Left colon (tissue), 2 donors: ENCODE measurements around the gene HABP4. TPM values are rescaled to one million over a fixed set of nuclear protein-coding genes. Genes with fewer than 3 reads are reported as not detected.

Source experiments
- ATAC-seq: fragments of 200-7000 bp; cut with Tn5 transposase; one replicate; pipeline ENCODE4 v1.9.1; 2020; ENCODE audit warnings: mild to moderate bottlenecking, moderate library complexity
- DNase-seq, 2 donors: peaks; one replicate each; pipeline ENCODE4 v3.0.0-alpha.2; 2020
- intact Hi-C, 2 donors: fragments of 100-400 bp; cut with DNase I in 1 of 2; cut with micrococcal nuclease in 1 of 2; formaldehyde crosslinking; loops; one replicate each; pipeline versions ENCODE4 v1.11.2 to v1.14.0; 2022; cut with DNase I, micrococcal nuclease
- total RNA-seq, 2 donors: library from RNA; stranded (reverse); fragmentation: NEBNext Ultra II Directional; extraction: Animal tissue kit (Norgen Biotek cat#: 25700); gene quantifications; one replicate each; pipeline ENCODE4 v1.2.1, GENCODE V29; 2021
- donor health status: DM: no; HTN: no; CAD: no.
- donor health status: DM: yes; HTN: yes; CAD: no.

Gene HABP4
- total RNA-seq, 2 donors from 2014 or later, result 2.0 to 4.3 TPM

- intact Hi-C loops, result no loop called here
- no peak for ATAC-seq
- no peak for DNase-seq
Measured at GRCh38 chr9:96508227-96508940, 58.4 kb downstream of the HABP4 start.

GRCh38 chr9:96509026-96509425 is 59.1 kb downstream of the HABP4 start:
- intact Hi-C loops, result no loop called here
- no peak for DNase-seq
- ATAC-seq, result no peak

GRCh38 chr9:96509848-96510247 is 59.9 kb downstream of the HABP4 start:
- no peak for ATAC-seq
- intact Hi-C loops, result no loop called here
- DNase-seq, result no peak

GRCh38 chr9:96510258-96510657 is 60.3 kb downstream of the HABP4 start:
- intact Hi-C loops, result no loop called here
- DNase-seq, result no peak
- ATAC-seq, result no peak

GRCh38 chr9:96512240-96512639 is 62.3 kb downstream of the HABP4 start:
- intact Hi-C loops, result no loop called here
- DNase-seq (no peak), ATAC-seq (no peak)

DNA sequence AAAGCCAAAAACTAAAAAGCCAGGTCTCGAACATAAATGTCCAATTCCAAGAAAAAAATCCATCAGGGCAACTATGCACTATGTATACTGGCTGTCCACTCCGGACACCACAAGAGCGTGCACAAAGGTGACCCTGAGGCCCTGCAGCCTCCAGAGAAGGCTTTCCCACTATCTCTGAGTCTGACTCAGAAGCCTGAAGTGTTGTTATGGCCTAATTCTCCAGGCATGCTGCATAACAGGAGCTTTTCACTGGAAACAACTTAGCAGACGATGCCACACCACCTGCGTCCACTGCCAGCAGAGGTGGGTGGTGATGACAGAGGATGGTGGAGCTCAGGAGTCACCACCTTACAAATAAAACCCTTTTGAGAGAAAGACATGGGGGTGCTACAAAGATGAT is 63.7 kb downstream of the HABP4 start:
- ATAC-seq (no peak), DNase-seq (no peak)
- intact Hi-C loops, result no loop called here

DNA sequence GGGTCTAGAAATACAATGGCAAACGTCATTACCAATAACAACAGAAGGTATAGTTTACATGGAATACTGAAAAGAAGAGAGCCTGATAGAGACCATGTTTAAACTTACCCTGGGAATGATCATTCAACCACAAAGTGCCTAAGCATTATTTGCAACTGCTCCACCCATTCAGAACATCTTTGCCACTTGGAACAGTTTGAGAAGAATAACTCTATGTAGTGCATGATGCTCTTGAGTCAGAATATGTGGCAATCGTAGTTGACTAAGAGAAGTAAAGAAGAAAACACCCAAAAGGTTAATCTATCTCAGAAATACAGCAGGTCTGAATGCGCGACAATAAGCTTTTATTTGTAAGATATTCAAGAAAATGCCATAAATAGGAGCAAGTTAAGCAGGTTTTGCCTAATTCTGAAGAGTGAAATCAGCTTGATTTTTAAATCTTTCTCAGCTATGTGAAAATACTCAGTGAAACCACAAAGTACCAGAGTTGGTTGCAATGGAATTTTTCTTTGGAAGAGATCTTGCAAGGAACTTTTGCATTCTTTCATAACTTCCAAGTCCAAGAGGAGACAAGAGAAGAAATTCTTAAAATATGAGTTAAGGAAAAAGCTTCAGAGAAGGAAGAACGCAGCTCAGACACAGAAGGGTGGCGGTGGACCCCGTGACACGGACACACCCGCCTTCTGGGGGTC is 64.3 kb downstream of the HABP4 start:
- intact Hi-C loops, result no loop called here

GRCh38 chr9:96514800-96515158 is 64.8 kb downstream of the HABP4 start:
- intact Hi-C loops, result no loop called here
- no peak for DNase-seq
- no peak for ATAC-seq

More for the DNA sequence above, 64.3 kb downstream of the HABP4 start:
- DNase-seq (no peak), ATAC-seq (no peak)

GRCh38 chr9:96515621-96516470 is 65.9 kb downstream of the HABP4 start:
- intact Hi-C loops, result no loop called here
- ATAC-seq (no peak), DNase-seq (no peak)

- DNase-seq, result no peak
- ATAC-seq, result no peak
- intact Hi-C loops, result no loop called here
Measured at GRCh38 chr9:96519095-96519494, 69.1 kb downstream of the HABP4 start.

- DNase-seq, result no peak
- ATAC-seq, result no peak
- intact Hi-C loops, result no loop called here
Measured at GRCh38 chr9:96519787-96520186, 69.8 kb downstream of the HABP4 start.

DNA sequence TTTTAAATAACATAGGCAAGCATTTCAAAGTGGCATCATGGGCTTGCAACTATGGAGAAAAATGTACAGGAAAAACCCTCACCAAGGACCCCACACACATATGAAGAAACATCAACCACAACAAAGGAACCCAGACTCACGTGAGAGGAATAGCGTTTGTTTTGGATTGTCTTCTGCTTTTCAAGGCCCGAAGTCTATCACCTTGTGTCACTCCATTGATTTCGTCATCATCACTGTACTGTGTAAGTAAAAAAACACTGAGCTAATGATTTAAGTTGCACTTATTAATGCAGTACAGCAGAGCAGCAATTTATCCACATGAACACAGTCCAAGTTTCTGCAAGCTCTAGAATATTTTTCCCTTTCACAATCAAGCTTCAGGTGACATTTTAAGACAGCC is 72.4 kb downstream of the HABP4 start:
- no peak for ATAC-seq
- DNase-seq, result no peak
- intact Hi-C loops, result no loop called here

- ATAC-seq (no peak), DNase-seq (no peak)
- intact Hi-C loops, result no loop called here
Measured at GRCh38 chr9:96523374-96523773, 73.4 kb downstream of the HABP4 start.

DNA sequence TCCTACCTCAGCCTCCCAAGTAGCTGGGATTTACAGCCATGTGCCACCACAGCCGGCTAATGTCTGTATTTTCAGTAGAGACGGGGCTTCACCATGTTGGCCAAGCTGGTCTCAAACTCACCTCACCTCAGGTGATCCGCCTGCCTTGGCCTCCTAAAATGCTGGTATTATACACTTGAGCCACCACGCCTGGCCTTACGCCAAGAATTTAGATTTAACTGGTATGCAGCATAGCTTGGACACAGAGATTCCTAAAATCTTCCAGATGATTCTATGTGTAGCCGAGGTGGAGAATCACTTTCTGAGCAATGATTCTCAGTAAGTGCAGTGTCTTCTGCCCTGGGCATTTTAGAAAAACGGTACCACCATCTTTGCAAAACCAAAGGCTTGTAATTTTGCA is 74.1 kb downstream of the HABP4 start:
- DNase-seq, result no peak
- intact Hi-C loops, result no loop called here
- no peak for ATAC-seq

GRCh38 chr9:96524764-96525163 is 74.8 kb downstream of the HABP4 start:
- ATAC-seq (no peak), DNase-seq (no peak)
- intact Hi-C loops, result no loop called here

- intact Hi-C loops, result no loop called here
- no peak for DNase-seq
- ATAC-seq, result no peak
Measured at GRCh38 chr9:96532173-96532572, 82.2 kb downstream of the HABP4 start.

GRCh38 chr9:96540106-96540505 is 90.1 kb downstream of the HABP4 start:
- intact Hi-C loops, result no loop called here

More at GRCh38 chr9:96540106-96540505, 90.1 kb downstream of the HABP4 start:
- DNase-seq (no peak), ATAC-seq (no peak)
